HL-60/S4 treated with phorbol 12-myristate 13-acetate at 8.2 ng/mL for 4 days and 3 days (cell line): ENCODE data around the gene TMA16.
"Not testable (repeated sequence)": the region's sequence is repeated elsewhere in the genome, so short reads cannot be mapped to it uniquely, and the experiment has no call there.

Source experiments
- in situ Hi-C: fragments of 300-500 bp; cut with MboI; formaldehyde crosslinking; loops from 2 replicates; pipeline ENCODE4 v1.15.0; 2022; ENCODE audit warnings: low sequenced_read_pairs

The TMA16 gene

DNA sequence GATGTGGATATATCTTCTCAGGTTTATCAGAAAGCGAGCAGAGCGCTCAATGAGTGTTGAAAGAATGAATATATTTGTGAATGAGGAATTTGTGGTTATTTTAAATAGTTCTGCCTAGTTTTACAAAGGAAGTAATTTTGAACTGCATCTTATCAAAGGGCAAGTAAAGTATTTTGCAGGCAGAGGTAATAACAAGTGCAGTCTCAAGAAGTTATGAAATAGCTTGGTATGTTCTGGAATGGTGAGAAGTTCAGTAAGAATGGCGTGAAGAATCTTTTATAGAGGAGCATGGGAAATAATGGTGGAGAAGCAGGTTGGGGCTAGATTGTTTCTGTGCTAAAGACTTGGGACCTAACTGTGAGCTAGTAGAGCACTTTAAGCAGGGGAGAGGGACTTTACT lies 10.9 kb downstream of the TMA16 start:
- in situ Hi-C loops = no loop called here

DNA sequence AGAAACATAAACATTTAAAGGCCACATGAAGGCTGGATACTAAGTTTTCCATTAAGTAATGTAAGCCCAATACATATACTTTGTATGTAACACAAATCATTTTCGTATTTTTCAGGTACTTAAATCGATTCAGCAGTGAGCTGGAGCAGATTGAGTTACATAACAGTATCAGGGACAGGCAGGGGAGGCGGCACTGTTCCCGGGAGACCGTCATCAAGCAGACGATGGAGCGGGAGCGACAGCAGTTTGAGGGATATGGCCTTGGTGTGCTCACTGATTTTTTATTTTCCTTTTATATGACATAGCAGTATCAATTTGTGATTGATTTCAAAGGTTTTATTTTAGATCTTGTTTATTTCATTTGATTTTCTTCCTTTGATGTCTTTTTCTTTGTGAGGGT lies 20.7 kb downstream of the TMA16 start:
- in situ Hi-C loops = no loop called here

- in situ Hi-C loops = no loop called here
Measured at GRCh38 chr4:163523791-163524365, 29.4 kb downstream of the TMA16 start.

DNA sequence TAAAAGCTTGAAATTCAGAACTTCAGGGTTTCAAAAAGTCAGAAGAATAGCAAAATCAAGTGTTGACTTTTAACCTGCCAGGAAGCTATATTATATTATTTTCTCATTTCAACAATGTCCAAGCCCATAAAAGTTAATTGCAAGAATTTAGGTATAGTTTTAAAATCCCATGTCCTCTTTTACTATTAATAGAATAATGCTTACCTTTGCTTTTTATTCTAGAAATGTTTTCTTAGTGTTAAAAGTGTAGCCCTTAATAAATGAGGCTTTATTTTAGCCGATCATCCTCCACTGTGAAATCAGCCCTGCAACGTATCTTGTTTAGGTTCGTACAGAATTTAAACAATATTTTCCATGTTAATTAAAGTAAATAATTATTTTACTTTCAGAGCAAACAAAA lies 31.5 kb downstream of the TMA16 start:
- in situ Hi-C loops = no loop called here

DNA sequence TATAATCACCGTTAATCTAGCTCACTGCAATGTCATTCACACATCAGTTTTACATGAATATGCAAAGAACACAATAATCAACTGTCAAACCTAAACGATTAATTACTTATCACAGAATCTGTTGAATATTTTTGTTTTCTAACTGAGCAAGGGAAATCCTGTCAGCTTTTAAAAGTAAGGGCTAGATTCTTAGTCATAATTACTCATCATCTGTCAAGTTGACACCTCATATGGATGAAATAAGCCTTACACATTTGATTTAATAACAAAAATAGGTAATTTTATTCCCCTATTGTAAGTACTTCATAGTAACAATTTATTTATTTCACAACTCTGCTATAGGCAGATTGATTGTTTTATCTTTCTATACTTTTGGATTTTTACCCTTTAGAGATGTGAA lies 32.7 kb downstream of the TMA16 start:
- in situ Hi-C loops = no loop called here

GRCh38 chr4:163528653-163529052 lies 34.2 kb downstream of the TMA16 start:
- in situ Hi-C loops = no loop called here

GRCh38 chr4:163534056-163534455 lies 39.6 kb downstream of the TMA16 start:
- in situ Hi-C loops = no loop called here

- in situ Hi-C loops = no loop called here
Measured at GRCh38 chr4:163535657-163536056, 41.2 kb downstream of the TMA16 start.

DNA sequence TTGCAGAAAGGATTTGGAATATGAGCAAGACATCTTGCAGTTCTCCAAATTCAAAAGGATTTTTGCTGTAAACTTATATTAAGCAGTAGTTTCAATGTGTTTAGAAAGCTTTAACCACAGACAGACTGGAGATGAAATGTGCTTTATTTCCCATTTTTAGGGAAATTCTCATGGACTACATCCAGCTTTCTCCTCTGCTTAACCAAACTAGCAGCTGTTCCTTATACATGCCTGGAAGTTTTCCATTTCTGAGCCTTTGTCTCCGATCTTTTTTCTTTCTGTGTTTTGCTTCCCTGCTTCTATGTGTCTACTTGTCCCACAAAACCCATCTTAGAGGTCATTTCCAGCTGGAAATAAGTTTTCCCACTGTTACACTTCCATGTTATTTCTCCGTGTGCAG lies 41.6 kb downstream of the TMA16 start:
- in situ Hi-C loops = no loop called here

GRCh38 chr4:163537114-163537513 lies 42.6 kb downstream of the TMA16 start:
- in situ Hi-C loops = no loop called here

DNA sequence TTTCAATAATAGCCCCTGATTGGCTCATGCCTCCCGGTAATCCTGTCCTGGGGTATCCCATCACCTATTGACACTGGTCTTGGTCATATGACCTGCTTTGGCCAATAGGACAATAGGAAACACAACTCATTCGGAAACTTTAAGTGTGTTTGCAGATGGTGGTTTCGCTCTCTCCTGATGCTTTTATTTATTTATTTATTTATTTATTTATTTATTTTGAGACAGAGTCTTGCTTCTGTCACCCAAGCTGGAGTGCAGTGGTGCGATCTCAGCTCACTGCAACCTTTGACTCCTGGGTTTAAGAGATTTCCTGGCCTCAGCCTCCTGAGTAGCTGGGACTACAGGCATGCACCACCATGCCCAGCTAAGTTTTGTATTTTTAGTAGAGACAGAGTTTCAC lies 44.3 kb downstream of the TMA16 start:
- in situ Hi-C loops = not testable (repeated sequence)

DNA sequence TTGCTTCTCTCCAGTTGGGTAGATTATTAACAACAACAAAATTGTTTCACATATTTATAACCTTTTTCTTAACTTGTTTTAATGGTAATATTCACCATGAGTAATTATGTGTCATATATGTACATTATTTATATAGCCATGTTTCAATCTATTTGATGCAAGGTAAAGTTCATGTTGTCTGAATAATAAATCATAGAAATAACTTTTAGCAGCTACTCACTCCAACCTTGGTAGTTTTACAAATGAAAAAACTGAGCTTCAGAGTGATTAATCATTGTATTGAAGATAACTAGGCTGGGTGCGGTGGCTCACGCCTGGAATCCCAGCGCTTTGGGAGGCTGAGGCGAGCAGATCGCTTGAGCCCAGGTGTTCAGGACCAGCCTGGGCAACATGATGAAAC lies 46.0 kb downstream of the TMA16 start:
- in situ Hi-C loops = no loop called here

DNA sequence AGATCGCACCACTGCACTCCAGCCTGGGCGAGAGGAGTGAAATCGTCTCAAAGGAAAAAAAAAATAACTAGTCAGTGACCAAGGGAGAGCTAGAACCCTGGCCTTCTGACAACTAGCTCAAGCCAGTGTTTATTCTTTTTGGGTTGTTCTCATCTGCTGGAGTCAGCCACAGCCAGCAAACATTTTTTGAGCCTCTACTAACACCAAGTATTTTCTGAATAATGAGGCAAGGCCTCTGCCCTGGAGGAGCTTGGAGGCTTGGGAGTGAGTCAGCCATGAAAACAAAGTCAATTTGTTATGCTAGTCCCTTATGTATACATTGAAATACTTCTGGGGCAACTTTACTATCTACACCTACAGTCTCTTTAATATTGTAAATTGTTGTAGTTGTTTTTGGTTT lies 46.5 kb downstream of the TMA16 start:
- in situ Hi-C loops = no loop called here

GRCh38 chr4:163542275-163542674 lies 47.8 kb downstream of the TMA16 start:
- in situ Hi-C loops = no loop called here

GRCh38 chr4:163544407-163545038 lies 50.0 kb downstream of the TMA16 start:
- in situ Hi-C loops = no loop called here

DNA sequence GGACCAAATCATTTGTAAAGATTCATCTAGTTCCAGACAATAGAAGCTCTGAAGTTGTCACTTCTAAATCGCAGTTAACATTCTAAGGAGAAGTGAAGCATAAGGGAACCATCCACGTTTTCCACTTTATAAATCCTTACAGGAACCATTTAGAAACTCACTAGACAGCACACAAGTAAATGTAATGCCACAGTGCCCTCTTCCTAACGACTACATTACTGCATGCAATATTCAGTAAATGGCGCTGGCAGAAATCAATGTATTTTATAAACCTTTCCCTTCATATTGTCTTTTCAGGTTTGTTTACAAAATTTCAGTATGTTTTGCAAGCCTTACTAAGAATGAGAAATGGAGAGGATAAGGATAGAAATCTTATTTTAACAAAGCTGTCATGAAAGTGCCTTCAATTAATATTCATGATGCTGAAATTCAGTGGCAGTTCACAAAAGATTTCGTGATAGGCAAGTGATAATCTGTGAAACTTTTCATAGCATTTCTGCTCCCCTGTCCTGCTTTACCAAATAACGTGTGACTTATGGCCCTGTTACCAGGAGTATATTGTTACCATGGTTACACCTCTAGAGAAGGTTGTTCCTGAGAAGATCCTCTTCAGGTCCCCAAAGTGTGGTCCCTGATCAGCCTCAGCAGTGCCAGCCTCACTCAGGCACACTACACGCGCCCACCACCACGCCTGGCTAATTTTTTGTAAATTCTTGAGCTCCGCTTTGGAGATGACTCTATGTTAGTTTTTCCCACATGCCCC lies 54.2 kb downstream of the TMA16 start:
- in situ Hi-C loops = no loop called here

- in situ Hi-C loops = loop anchor here (10.0 kb wide), 1 partner anchor 124 kb away; no protein-coding TSS in a partner anchor
Measured at GRCh38 chr4:163550869-163551267, 56.4 kb downstream of the TMA16 start.

DNA sequence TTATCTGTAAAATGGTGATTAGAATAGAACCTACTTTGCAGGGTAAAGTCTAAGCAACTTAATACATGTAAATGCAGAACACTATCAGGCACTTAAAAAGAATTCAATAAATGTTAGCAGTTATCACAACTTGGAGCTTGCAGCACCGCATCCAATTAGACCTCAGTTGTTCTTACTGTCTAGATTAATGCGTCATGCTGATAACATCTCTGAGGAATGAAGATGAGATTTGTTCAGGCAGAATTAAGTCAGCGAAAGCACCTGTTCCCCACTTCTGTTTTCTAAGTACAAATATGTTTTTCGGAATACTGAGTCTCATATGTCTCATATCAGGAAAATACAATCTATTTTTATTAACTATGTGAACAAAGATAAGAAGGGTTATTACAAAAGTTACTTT lies 58.7 kb downstream of the TMA16 start:
- in situ Hi-C loops = loop anchor here (10.0 kb wide), 1 partner anchor 122 kb away; no protein-coding TSS in a partner anchor

- in situ Hi-C loops = loop anchor here (10.0 kb wide), 1 partner anchor 120 kb away; no protein-coding TSS in a partner anchor
Measured at GRCh38 chr4:163554870-163555465, 60.5 kb downstream of the TMA16 start.

DNA sequence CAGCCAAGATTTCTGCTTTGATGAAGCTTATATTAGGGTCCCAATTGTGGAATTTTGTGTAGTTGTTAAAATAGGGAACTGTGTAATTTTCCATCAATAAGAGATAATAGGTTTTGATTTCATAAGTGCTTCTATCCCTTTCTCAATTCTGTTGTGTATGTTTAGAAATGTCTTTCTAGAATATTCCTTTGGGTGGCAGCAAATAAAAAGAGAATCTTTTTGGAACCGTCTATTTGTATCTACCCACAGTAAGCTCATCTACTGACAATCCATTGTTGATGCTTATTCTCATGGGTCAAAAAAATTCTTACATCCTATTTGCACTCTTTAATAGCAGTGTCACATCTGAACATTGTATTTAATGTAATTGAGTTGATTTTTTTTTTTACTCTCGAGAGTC lies 61.7 kb downstream of the TMA16 start:
- in situ Hi-C loops = loop anchor here (10.0 kb wide), 1 partner anchor 119 kb away; no protein-coding TSS in a partner anchor

- in situ Hi-C loops = loop anchor here (10.0 kb wide), 1 partner anchor 118 kb away; no protein-coding TSS in a partner anchor
Measured at GRCh38 chr4:163556650-163557391, 62.3 kb downstream of the TMA16 start.
